PC-3 (cell line): ENCODE measurements around the gene NEK11. TPM values are rescaled to one million over a fixed set of nuclear protein-coding genes. Genes with fewer than 3 reads are reported as not detected.

Source experiments
- ATAC-seq: fragments of 200-7000 bp; cut with Tn5 transposase; 2 replicates; pipeline ENCODE4 v1.9.1; 2020; ENCODE audit warnings: mild to moderate bottlenecking, moderate library complexity
- BruUV-seq: library from RNA; stranded (reverse); fragments of 400-500 nt; replicated peaks from 2 replicates; lab custom pipeline; 2021; lab: Mats Ljungman, UMichigan
- CTCF ChIA-PET: fragments of 300-600 bp; sonication (Branson Sonifier 250); formaldehyde crosslinking; loops from one replicate; lab custom pipeline; 2022; ENCODE audit warnings: antibody characterized with exemption; lab: Charles Lee
- POLR2A ChIA-PET: fragments of 300-600 bp; sonication (Branson Sonifier 250); formaldehyde crosslinking; loops from one replicate; lab custom pipeline; 2022; ENCODE audit warnings: antibody characterized with exemption; ENCODE audit not compliant: unreplicated experiment; lab: Charles Lee
- DNase-seq: peaks from one replicate; pipeline ENCODE4 v3.0.0-alpha.2; 2015
- H2AFZ ChIP-seq: fragments of 300-600 bp; sonication (generic); 2 replicates; pipeline ENCODE4 v1.6.0; 2016; ENCODE audit warnings: antibody characterized with exemption, low read length
- H3F3A ChIP-seq: fragments of 300-600 bp; sonication (generic); one replicate; pipeline ENCODE4 v1.6.0; 2017; ENCODE audit warnings: antibody characterized with exemption, low read length, control low read depth, mild to moderate bottlenecking; ENCODE audit not compliant: unreplicated experiment
- H3K27ac ChIP-seq: fragments of 300-600 bp; sonication (generic); 2 replicates; pipeline ENCODE4 v1.5.1; 2016; ENCODE audit warnings: mild to moderate bottlenecking, low read length
- H3K27me3 ChIP-seq: fragments of 300-600 bp; sonication (generic); 2 replicates; pipeline ENCODE4 v1.6.1; 2016; ENCODE audit warnings: low read length, mixed read lengths
- H3K36me3 ChIP-seq: fragments of 300-600 bp; sonication (generic); 2 replicates; pipeline ENCODE4 v1.6.1; 2016; ENCODE audit warnings: low read depth, mixed run types, low read length, mixed read lengths
- H3K4me1 ChIP-seq: fragments of 300-600 bp; sonication (generic); 2 replicates; pipeline ENCODE4 v1.5.1; 2016; ENCODE audit warnings: low read length; ENCODE audit not compliant: insufficient read depth
- H3K4me2 ChIP-seq: fragments of 300-600 bp; sonication (generic); 2 replicates; pipeline ENCODE4 v1.6.0; 2016; ENCODE audit warnings: low read length
- H3K4me3 ChIP-seq: fragments of 300-600 bp; sonication (generic); 2 replicates; pipeline ENCODE4 v1.5.1; 2016; ENCODE audit warnings: mild to moderate bottlenecking, low read length, mixed read lengths
- H3K79me2 ChIP-seq: fragments of 300-600 bp; sonication (generic); 2 replicates; pipeline ENCODE4 v1.6.1; 2017; ENCODE audit warnings: low read length, mixed read lengths
- H3K9ac ChIP-seq: fragments of 300-600 bp; sonication (generic); 2 replicates; pipeline ENCODE4 v1.6.0; 2016; ENCODE audit warnings: mild to moderate bottlenecking, low read length
- H3K9me2 ChIP-seq: fragments of 300-600 bp; sonication (generic); replicated peaks from 2 replicates; pipeline ENCODE4 v1.6.1; 2016; ENCODE audit warnings: mixed run types, low read length, mixed read lengths
- H3K9me3 ChIP-seq: fragments of 300-600 bp; sonication (generic); 2 replicates; pipeline ENCODE4 v1.6.1; 2016; ENCODE audit warnings: low read length, mixed read lengths
- H4K20me1 ChIP-seq: fragments of 300-600 bp; sonication (generic); 2 replicates; pipeline ENCODE4 v1.6.1; 2016; ENCODE audit warnings: low read length, mixed read lengths
- EZH2 ChIP-seq: fragments of 300-600 bp; sonication (generic); IDR thresholded peaks from one replicate; pipeline ENCODE4 v1.6.1; 2017; ENCODE audit warnings: antibody characterized with exemption, mild to moderate bottlenecking, low read length; ENCODE audit not compliant: unreplicated experiment
- EZH2phosphoT487 ChIP-seq: fragments of 300-600 bp; sonication (generic); IDR thresholded peaks from 2 replicates; pipeline ENCODE4 v1.6.1; 2018; ENCODE audit warnings: mild to moderate bottlenecking, antibody characterized with exemption, low read length, borderline replicate concordance
- intact Hi-C: fragments of 100-400 bp; cut with micrococcal nuclease; formaldehyde crosslinking; loops from 2 replicates; pipeline ENCODE4 v1.9.0; 2023
- total RNA-seq: library from RNA; depleted of rRNA; stranded (reverse); fragments of >200 nt; gene quantifications from 2 replicates; pipeline ENCODE4 v1.2.3, GENCODE V29; 2014
- TF ChIP-seq, protein P1 (sequence below): fragments of 300-600 bp; sonication (generic); conservative IDR thresholded peaks from 2 replicates; pipeline ENCODE4 v1.5.1; 2017; ENCODE audit warnings: antibody characterized with exemption, low read depth, mild to moderate bottlenecking, low read length

Gene NEK11
- total RNA-seq, 1 experiment from 2014 or later: 3.1 TPM

DNA sequence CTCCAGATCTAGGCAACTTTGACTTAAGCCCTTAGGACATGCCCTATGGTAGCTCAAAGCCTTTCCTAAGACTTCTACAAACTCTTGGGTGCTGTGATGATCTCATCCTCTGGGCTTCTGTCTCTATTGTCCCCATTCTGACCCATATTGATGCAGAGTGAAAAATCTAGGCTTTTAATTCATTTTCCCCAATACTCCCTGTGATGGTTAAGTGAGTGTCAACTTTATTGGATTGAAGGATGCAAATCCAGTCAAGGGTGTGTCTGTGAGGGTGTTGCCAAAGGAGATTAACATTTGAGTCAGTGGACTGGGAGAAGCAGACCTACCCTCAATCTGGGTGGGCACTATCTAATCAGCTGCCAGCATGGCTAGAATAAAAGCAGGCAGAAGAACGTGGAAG lies 257.6 kb downstream of the NEK11 start:
- H3F3A ChIP-seq: no peaks in the 10 kb centered on the region
- H3K9me3 ChIP-seq: no peaks in the 10 kb centered on the region
- CTCF ChIA-PET: no interaction called here
- intact Hi-C loops: no loop called here
- ATAC-seq (no peak), DNase-seq (no peak)
- no peak overlapping the region for H3K27ac ChIP-seq
- no peaks in the 10 kb centered on the region for H3K27me3 ChIP-seq
- H2AFZ ChIP-seq: no peak overlapping the region
- no peak for TF ChIP-seq EZH2
- TF ChIP-seq, protein P1, sequence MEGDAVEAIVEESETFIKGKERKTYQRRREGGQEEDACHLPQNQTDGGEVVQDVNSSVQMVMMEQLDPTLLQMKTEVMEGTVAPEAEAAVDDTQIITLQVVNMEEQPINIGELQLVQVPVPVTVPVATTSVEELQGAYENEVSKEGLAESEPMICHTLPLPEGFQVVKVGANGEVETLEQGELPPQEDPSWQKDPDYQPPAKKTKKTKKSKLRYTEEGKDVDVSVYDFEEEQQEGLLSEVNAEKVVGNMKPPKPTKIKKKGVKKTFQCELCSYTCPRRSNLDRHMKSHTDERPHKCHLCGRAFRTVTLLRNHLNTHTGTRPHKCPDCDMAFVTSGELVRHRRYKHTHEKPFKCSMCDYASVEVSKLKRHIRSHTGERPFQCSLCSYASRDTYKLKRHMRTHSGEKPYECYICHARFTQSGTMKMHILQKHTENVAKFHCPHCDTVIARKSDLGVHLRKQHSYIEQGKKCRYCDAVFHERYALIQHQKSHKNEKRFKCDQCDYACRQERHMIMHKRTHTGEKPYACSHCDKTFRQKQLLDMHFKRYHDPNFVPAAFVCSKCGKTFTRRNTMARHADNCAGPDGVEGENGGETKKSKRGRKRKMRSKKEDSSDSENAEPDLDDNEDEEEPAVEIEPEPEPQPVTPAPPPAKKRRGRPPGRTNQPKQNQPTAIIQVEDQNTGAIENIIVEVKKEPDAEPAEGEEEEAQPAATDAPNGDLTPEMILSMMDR: no peak
- TF ChIP-seq EZH2phosphoT487: no peak
- H4K20me1 ChIP-seq: no peaks in the 10 kb centered on the region
- POLR2A ChIA-PET: no interaction called here
- no peak overlapping the region for H3K4me2 ChIP-seq
- H3K4me1 ChIP-seq: no peaks in the 10 kb centered on the region
- no peak overlapping the region for H3K9ac ChIP-seq
- H3K36me3 ChIP-seq: no peaks in the 10 kb centered on the region
- BruUV-seq: no TSS peak
- H3K9me2 ChIP-seq: no peaks in the 10 kb centered on the region
- no peaks in the 10 kb centered on the region for H3K79me2 ChIP-seq
- H3K4me3 ChIP-seq: no peak overlapping the region

DNA sequence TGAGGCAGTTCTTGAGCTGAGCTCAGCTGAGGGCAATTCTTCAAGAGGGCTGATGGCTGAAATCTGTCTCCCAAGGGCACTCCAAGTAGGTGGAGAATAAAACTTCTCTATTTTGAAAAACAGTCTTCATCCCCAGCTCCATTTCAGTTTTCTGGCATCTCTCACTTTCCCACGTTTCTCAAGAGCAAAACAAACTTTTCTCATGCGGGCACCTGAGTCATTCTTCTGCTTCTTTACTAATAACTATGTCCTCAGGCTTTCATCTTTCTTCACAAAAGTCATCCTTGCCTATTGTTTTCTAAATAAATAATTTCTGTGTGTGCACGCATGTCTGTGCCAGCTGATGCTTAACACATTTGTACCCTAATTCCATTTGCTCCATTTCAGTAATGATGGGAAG lies 258.8 kb downstream of the NEK11 start:
- Histone ChIP-seq H3K27ac (no peak overlapping the region), H3K9me3 (no peaks in the 10 kb centered on the region), H3K4me3 (no peak overlapping the region), H3K9ac (no peak overlapping the region), H3K4me1 (no peaks in the 10 kb centered on the region), H3K36me3 (no peaks in the 10 kb centered on the region), H3K9me2 (no peaks in the 10 kb centered on the region), H4K20me1 (no peaks in the 10 kb centered on the region), H3K4me2 (no peak overlapping the region), H2AFZ (no peak overlapping the region), H3K79me2 (no peaks in the 10 kb centered on the region), H3K27me3 (no peaks in the 10 kb centered on the region), H3F3A (no peaks in the 10 kb centered on the region)
- DNase-seq (no peak), ATAC-seq (no peak)
- CTCF ChIA-PET: no interaction called here
- TF ChIP-seq EZH2 (no peak), EZH2phosphoT487 (no peak)
- TF ChIP-seq, protein P1: no peak
- intact Hi-C loops: no loop called here
- POLR2A ChIA-PET: no interaction called here
- no TSS peak for BruUV-seq

DNA sequence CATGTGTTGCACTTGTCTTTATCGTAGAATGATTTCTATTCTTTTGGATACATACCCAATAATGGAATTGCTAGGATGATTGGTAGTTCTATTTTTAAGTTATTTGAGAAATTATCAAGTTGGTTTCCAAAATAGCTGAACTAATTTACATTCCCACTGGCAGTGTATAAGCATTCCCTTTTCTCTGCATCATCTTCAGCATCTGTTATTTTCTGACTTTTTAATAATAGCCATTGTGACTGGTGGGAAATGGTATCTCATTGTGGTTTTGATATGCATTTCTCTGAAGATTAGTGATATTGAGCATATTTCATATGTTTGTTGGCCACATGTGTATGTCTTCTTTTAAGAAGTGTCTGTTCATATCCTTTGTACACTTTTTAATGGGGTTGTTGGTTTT lies 273.2 kb downstream of the NEK11 start:
- Histone ChIP-seq H3K9ac (no peak overlapping the region), H2AFZ (no peak overlapping the region), H3K27ac (no peak overlapping the region), H3K9me2 (no peaks in the 10 kb centered on the region), H3K4me2 (no peak overlapping the region), H3K79me2 (no peaks in the 10 kb centered on the region), H3K36me3 (no peaks in the 10 kb centered on the region), H3K4me1 (no peaks in the 10 kb centered on the region; the same call in 1 of the 2 replicates), H3K27me3 (no peaks in the 10 kb centered on the region), H3F3A (no peaks in the 10 kb centered on the region), H3K4me3 (no peak overlapping the region), H3K9me3 (no peaks in the 10 kb centered on the region), H4K20me1 (no peaks in the 10 kb centered on the region)
- POLR2A ChIA-PET: no interaction called here
- intact Hi-C loops: no loop called here
- TF ChIP-seq EZH2: no peak
- TF ChIP-seq, protein P1: no peak
- TF ChIP-seq EZH2phosphoT487: no peak
- no peak for DNase-seq
- no TSS peak for BruUV-seq
- CTCF ChIA-PET: no interaction called here
- no peak for ATAC-seq
